GM18507 (cell line): ENCODE results near the gene UVRAG.
"Not testable (repeated sequence)": the region's sequence is repeated elsewhere in the genome, so short reads cannot be mapped to it uniquely, and the experiment has no call there.

ENCODE experiments used
- DNase-seq: peaks from one replicate; pipeline ENCODE4 v3.0.0; 2011; ENCODE audit warnings: low read depth; ENCODE audit not compliant: insufficient read length; ENCODE audit errors: extremely low spot score
- FAIRE-seq: peaks from 2 replicates; lab custom pipeline; 2011; peaks lifted over from hg19 to GRCh38; lab: Jason Lieb, UNC

Gene UVRAG

DNA sequence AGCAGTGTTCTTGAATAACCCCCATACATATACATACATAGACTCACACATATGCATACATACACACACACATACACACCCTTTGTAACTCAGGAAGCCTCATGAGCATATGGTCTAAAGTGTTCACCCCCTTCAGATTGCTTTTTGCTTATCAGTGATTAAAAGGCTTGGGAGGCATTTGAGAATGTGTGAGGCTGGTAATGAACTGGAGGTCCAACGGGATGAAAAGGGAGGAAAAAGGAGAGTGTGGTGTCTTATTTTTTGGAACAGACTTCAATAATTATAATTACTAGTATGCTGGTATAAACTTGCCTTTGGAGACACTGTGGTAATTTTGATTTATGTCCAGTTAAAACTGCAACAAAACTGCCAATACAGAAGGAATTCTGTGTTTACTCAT is 124.5 kb downstream of the UVRAG start:
- no peak for FAIRE-seq
- no peak for DNase-seq

DNA sequence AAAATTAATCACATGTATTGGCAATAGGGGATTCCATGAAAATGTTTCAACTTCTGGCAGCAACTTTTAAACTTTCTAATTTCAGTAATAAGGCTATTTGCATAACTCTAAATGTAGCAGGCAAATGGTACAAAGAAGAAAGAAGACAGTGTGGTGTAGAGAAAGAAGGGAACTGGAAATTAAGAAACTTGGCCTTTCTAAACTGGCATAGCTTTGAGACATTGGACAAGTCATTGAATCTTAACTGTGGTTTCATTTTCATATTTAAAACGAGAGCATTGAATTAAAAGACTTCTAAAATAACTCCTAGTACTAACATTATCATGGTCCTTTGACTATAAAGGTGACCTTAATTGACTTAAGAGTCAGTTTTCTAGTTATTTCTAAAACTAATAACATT is 125.0 kb downstream of the UVRAG start:
- FAIRE-seq, result peak; percentile 60

DNA sequence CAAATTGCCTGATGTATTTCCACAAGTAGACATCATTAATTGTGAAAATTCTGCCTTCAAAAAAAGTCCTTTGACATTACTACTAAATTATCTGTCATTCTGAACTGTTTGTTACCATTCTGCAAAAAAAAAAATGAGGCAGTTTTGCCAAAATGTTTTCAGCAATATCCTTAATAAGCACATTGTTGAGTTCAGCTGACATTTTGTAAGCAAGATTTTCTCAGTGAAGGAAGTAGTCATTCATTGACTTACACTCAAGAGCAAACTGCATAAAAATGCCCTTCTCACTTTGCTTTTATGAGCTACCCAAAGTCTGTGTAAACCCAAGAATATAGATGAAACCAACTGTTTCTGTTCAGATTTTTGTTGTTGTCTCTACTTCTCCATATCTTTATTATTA is 125.9 kb downstream of the UVRAG start:
- FAIRE-seq, result peak; percentile 49
- no peak for DNase-seq

More for the DNA sequence above, 125.0 kb downstream of the UVRAG start:
- no peak for DNase-seq

- DNase-seq (no peak), FAIRE-seq (no peak)
Measured at GRCh38 chr11:75944515-75944914, 129.5 kb downstream of the UVRAG start.

DNA sequence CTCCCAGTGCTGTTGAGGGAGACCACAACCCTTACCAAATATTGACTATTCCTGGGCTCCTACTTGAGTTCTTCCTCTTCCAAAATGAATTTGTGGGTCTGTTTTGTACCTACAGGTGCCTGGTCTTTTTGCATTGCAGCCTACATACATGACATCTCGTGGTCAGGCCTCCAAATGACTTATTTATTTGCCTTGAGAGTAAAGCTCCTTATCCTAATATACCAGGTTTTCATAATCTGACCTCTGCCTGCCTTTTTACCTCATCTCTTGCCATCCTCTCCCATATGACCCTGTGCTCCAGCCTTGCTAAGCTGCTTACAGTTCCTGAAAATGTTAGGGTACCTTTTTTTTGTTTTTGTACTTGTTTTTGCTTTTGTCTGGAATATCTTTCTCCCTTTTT is 130.4 kb downstream of the UVRAG start:
- DNase-seq, result no peak
- no peak for FAIRE-seq

DNA sequence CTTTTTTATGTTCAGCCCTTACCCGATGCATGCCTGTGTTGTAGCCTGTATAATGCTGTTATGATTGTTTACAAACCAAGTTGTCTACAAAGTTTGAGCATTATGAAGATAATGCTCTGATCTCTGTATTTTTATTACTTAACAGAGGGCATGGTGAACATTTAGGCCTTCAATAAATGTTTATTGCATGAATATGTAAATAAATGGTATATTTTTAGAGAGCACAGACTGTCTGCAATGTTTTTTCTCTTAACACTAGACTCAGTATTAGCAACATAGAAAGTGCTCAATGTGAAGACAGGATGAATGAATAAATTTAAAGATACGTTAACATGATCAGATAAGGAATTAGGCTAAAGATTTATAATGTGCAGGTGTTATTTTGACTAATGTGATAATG is 130.9 kb downstream of the UVRAG start:
- FAIRE-seq (no peak), DNase-seq (no peak)

- FAIRE-seq (peak; percentile 39), DNase-seq (no peak)
Measured at GRCh38 chr11:75946531-75947530, 131.8 kb downstream of the UVRAG start.

- FAIRE-seq (no peak), DNase-seq (no peak)
Measured at GRCh38 chr11:75949023-75949672, 134.1 kb downstream of the UVRAG start.

DNA sequence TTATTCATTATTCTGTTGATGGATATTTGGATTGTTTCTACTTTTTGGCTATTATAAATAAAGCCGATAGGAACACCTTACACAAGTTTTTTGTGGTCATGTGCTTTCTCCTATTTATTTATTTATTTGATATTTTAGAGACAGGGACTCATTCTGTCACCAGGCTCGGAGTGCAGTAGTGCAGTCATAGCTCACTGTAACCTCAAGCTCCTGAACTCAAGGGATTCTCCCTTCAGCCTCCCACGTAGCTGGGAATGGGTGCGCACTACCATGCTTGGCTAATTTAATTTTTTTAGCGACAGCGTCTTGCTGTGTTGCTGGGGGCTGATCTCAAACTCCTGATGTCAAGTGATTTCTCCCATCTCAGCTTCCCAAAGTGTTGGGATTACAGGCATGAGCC is 135.1 kb downstream of the UVRAG start:
- no peak for FAIRE-seq
- DNase-seq, result no peak

GRCh38 chr11:75954039-75954438 is 139.0 kb downstream of the UVRAG start:
- DNase-seq (no peak), FAIRE-seq (no peak)

DNA sequence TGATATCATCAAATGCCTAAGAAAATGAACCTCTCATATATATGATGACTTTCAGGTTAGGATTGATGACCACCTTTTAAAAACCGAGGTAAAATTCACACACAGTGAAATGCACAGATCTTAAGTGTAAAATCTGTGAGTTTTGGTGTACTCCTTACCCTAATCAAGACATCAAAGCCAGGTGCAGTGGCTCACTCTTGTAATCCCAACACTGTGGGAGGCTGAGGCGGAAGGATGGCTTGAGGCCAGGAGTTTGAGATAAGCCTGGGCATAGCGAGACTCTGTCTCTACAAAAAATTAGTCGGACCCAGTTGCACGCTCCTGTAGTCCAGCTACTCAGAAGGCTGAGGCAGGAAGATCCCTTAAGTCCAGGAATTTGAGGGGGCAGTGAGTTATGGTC is 140.4 kb downstream of the UVRAG start:
- DNase-seq (no peak), FAIRE-seq (no peak)

DNA sequence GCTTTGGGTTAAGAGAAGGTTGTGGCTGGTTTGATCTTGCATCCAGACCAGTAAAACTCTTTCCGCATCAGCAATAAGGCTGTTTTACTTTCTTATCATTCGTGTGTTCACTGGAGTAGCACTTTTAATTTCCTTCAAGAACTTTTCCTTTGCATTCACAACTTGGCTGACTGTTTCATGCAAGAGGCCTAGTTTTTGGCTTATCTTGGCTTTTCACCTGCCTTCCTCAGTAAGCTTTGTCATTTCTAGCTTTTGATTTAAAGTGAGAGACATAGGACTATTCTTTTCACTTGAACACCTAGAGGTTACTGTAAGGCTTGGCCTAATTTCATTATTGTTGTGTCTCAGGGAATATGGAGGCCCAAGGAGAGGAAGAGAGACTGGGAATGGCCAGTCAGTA is 144.5 kb downstream of the UVRAG start:
- peak; percentile 5 for FAIRE-seq
- no peak for DNase-seq

GRCh38 chr11:75964071-75964470 is 149.1 kb downstream of the UVRAG start:
- FAIRE-seq (no peak), DNase-seq (no peak)

- FAIRE-seq, result no peak
Measured at GRCh38 chr11:75966537-75967287, 151.7 kb downstream of the UVRAG start.

GRCh38 chr11:75968021-75968625 is 153.1 kb downstream of the UVRAG start:
- FAIRE-seq (no peak), DNase-seq (no peak)

More at GRCh38 chr11:75966537-75967287, 151.7 kb downstream of the UVRAG start:
- no peak for DNase-seq

DNA sequence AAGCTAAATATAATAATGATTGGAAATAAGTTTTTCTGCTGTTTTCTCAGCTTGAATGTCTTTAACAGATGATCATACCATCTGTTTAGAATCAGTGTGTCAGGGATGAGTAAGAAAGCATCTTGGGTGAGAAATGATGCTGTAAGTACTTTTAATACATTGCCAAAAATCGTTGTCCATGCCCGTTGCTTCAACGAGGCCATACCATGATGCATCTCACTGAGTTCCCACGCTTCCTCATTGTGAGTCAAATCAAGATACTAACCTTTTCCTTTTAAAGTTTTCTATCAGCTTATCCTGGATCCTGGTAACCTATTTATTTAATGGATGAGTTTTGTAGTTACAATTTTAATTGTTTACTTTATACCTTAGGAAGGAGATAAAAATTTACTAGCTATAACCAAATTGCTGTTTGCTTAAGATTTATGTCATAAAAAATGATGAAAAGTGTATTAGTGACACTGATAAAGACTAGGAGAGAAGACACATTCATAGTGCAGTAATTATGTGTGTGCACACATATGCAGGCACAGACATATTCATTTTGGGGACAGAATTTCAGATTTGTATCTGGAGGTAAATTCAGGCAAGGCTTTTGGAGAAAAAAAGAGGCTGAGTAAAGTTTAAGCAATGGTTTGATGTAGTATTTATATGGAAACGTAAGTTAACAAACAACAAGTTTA is 154.8 kb downstream of the UVRAG start:
- FAIRE-seq (no peak), DNase-seq (no peak)

DNA sequence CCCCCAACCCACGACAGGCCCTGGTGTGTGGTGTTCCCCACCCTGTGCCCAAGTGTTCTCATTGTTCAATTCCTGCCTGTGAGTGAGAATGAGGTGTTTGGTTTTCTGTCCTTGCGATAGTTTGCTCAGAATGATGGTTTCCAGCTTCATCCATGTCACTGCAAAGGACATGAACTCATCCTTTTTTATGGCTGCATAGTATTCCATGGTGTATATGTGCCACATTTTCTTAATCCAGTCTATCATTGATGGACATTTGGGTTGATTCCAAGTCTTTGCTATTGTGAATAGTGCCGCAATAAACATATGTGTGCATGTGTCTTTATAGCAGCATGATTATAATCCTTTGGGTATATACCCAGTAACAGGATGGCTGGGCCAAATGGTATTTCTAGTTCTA is 158.7 kb downstream of the UVRAG start:
- not testable (repeated sequence) for FAIRE-seq, DNase-seq

- FAIRE-seq, DNase-seq: not testable (repeated sequence)
Measured at GRCh38 chr11:75979075-75979474, 164.1 kb downstream of the UVRAG start.

DNA sequence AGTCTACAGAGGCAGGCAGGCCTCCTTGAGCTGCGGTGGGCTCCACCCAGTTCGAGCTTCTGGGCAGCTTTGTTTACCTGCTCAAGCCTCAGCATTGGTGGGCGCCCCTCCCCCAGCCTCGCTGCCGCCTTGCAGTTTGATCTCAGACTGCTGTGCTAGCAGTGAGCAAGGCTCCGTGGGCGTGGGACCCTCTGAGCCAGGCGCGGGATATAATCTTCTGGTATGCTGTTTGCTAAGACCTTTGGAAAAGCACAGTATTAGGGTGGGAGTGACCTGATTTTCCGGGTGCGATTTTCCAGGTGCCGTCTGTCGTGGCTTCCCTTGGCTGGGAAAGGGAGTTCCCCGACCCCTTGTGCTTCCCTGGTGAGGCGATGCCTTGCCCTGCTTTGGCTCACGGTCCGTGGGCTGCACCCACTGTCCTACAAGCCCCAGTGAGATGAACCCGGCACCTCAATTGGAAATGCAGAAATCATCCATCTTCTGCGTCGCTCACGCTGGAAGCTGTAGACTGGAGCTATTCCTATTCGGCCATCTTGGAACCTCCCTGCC is 164.5 kb downstream of the UVRAG start:
- not testable (repeated sequence) for FAIRE-seq, DNase-seq
